HEK293 (cell line): Measurements from ENCODE around the gene UBE2F.

Experiments
- CTCF ChIA-PET: fragments of 350-600 bp; formaldehyde crosslinking; extraction: SDS; loops from one replicate; lab custom pipeline; 2021; ENCODE audit warnings: antibody characterized with exemption; lab: Yijun Ruan, JAX
- POLR2A ChIA-PET: fragments of 300-600 bp; formaldehyde crosslinking; extraction: SDS; loops from one replicate; lab custom pipeline; 2020; ENCODE audit warnings: antibody characterized with exemption, inconsistent platforms; lab: Yijun Ruan, JAX
- H3K27ac ChIP-seq: fragments of 200-500 bp; sonication (Bioruptor generic); 2 replicates; pipeline ENCODE4 v1.5.1; 2014; ENCODE audit warnings: low read depth, low read length, control low read depth, inconsistent platforms; ENCODE audit errors: extremely low read depth
- H3K36me3 ChIP-seq, 2 experiments: fragments of 200-500 bp in 1 of 2; sonication (Bioruptor generic) in 1 of 2; 1 replicate in 1 of 2; 2 replicates in 1 of 2; pipeline ENCODE4 v1.5.1; 2014 to 2017; ENCODE audit warnings: inconsistent platforms in 2 of 2, low read length in 2 of 2; ENCODE audit not compliant: control insufficient read depth in 2 of 2, insufficient read depth in 1 of 2
- H3K4me1 ChIP-seq: fragments of 200-500 bp; sonication (Bioruptor generic); 2 replicates; pipeline ENCODE4 v1.5.1; 2014; ENCODE audit warnings: mild to moderate bottlenecking, low read length, inconsistent platforms; ENCODE audit not compliant: control insufficient read depth, insufficient read depth
- H3K4me3 ChIP-seq: 2 replicates; pipeline ENCODE4 v1.5.1; 2011; ENCODE audit warnings: low read depth, mild to moderate bottlenecking, control low read depth, low read length, moderate library complexity
- H3K9me3 ChIP-seq: fragments of 200-500 bp; sonication (Bioruptor generic); 2 replicates; pipeline ENCODE4 v1.5.1; 2014; ENCODE audit warnings: low read depth, low read length, inconsistent platforms; ENCODE audit not compliant: control insufficient read depth, insufficient read depth
- FEZF1 ChIP-seq: fragments of 450-650 bp; formaldehyde crosslinking; IDR thresholded peaks from 2 replicates; pipeline ENCODE4 v1.5.1; 2016; ENCODE audit warnings: missing biosample characterization, missing genetic modification characterization
- GFI1B ChIP-seq: fragments of 450-650 bp; formaldehyde crosslinking; IDR thresholded peaks from 2 replicates; pipeline ENCODE4 v1.5.1; 2016; ENCODE audit warnings: missing biosample characterization, missing genetic modification characterization
- GLIS1 ChIP-seq: fragments of 450-650 bp; formaldehyde crosslinking; IDR thresholded peaks from 2 replicates; pipeline ENCODE4 v1.5.1; 2016; ENCODE audit warnings: missing biosample characterization, missing genetic modification characterization
- KLF10 ChIP-seq: fragments of 450-650 bp; IDR thresholded peaks from 2 replicates; pipeline ENCODE4 v1.5.1; 2018; ENCODE audit warnings: missing biosample characterization, mild to moderate bottlenecking, missing genetic modification characterization
- KLF8 ChIP-seq: fragments of 450-650 bp; formaldehyde crosslinking; IDR thresholded peaks from 2 replicates; pipeline ENCODE4 v1.5.1; 2016; ENCODE audit warnings: missing biosample characterization, missing genetic modification characterization
- KLF9 ChIP-seq: fragments of 450-650 bp; formaldehyde crosslinking; IDR thresholded peaks from 2 replicates; pipeline ENCODE4 v1.5.1; 2016; ENCODE audit warnings: missing biosample characterization, missing genetic modification characterization, low read depth
- MEIS1 ChIP-seq: sonication (generic); formaldehyde crosslinking; IDR thresholded peaks from 2 replicates; pipeline ENCODE4 v1.8.1; 2022; ENCODE audit warnings: missing genetic modification reagents, mild to moderate bottlenecking, borderline replicate concordance
- SP2 ChIP-seq: fragments of 450-650 bp; formaldehyde crosslinking; IDR thresholded peaks from 2 replicates; pipeline ENCODE4 v1.5.1; 2016; ENCODE audit warnings: missing biosample characterization, missing genetic modification characterization
- ZBTB8A ChIP-seq: fragments of 450-650 bp; formaldehyde crosslinking; IDR thresholded peaks from 2 replicates; pipeline ENCODE4 v1.5.1; 2016; ENCODE audit warnings: missing biosample characterization, missing genetic modification characterization
- ZNF114 ChIP-seq: fragments of 450-650 bp; formaldehyde crosslinking; IDR thresholded peaks from 2 replicates; pipeline ENCODE4 v1.5.0; 2017; ENCODE audit warnings: missing biosample characterization, missing genetic modification characterization
- ZNF157 ChIP-seq: fragments of 450-650 bp; formaldehyde crosslinking; IDR thresholded peaks from 2 replicates; pipeline ENCODE4 v1.5.1; 2016; ENCODE audit warnings: missing biosample characterization, missing genetic modification characterization
- ZNF202 ChIP-seq: fragments of 450-650 bp; formaldehyde crosslinking; IDR thresholded peaks from 2 replicates; pipeline ENCODE4 v1.5.1; 2016; ENCODE audit warnings: missing biosample characterization, missing genetic modification characterization, borderline replicate concordance
- ZNF221 ChIP-seq: fragments of 450-650 bp; formaldehyde crosslinking; IDR thresholded peaks from 2 replicates; pipeline ENCODE4 v1.5.1; 2017; ENCODE audit warnings: missing biosample characterization, missing genetic modification characterization, borderline replicate concordance
- ZNF248 ChIP-seq: fragments of 450-650 bp; formaldehyde crosslinking; IDR thresholded peaks from 2 replicates; pipeline ENCODE4 v1.5.1; 2017; ENCODE audit warnings: missing biosample characterization, missing genetic modification characterization
- ZNF560 ChIP-seq: fragments of 450-650 bp; formaldehyde crosslinking; IDR thresholded peaks from 2 replicates; pipeline ENCODE4 v1.5.1; 2017; ENCODE audit warnings: missing biosample characterization, missing genetic modification characterization, borderline replicate concordance
- ZNF596 ChIP-seq: fragments of 450-650 bp; IDR thresholded peaks from 2 replicates; pipeline ENCODE4 v1.5.0; 2018; ENCODE audit warnings: missing biosample characterization, mild to moderate bottlenecking, missing genetic modification characterization, moderate library complexity
- ZNF677 ChIP-seq: fragments of 450-650 bp; IDR thresholded peaks from 2 replicates; pipeline ENCODE4 v1.5.0; 2018; ENCODE audit warnings: missing biosample characterization, mild to moderate bottlenecking, missing genetic modification characterization, moderate library complexity
- ZNF776 ChIP-seq: fragments of 450-650 bp; formaldehyde crosslinking; IDR thresholded peaks from 2 replicates; pipeline ENCODE4 v1.5.0; 2017; ENCODE audit warnings: missing biosample characterization, missing genetic modification characterization, borderline replicate concordance
- ZNF785 ChIP-seq: fragments of 450-650 bp; formaldehyde crosslinking; IDR thresholded peaks from 2 replicates; pipeline ENCODE4 v1.5.1; 2016; ENCODE audit warnings: missing biosample characterization, missing genetic modification characterization
- ZNF843 ChIP-seq: fragments of 450-650 bp; formaldehyde crosslinking; IDR thresholded peaks from 2 replicates; pipeline ENCODE4 v1.5.1; 2016; ENCODE audit warnings: missing biosample characterization, missing genetic modification characterization
- ZSCAN5A ChIP-seq: fragments of 450-650 bp; formaldehyde crosslinking; IDR thresholded peaks from 2 replicates; pipeline ENCODE4 v1.5.1; 2016; ENCODE audit warnings: missing biosample characterization, missing genetic modification characterization
- ZXDB ChIP-seq: fragments of 450-650 bp; formaldehyde crosslinking; IDR thresholded peaks from 2 replicates; pipeline ENCODE4 v1.5.1; 2016; ENCODE audit warnings: missing biosample characterization, missing genetic modification characterization
- TF ChIP-seq, protein P1 (sequence below): fragments of 450-650 bp; formaldehyde crosslinking; IDR thresholded peaks from 2 replicates; pipeline ENCODE4 v1.5.1; 2016; ENCODE audit warnings: missing biosample characterization, missing genetic modification characterization
- TF ChIP-seq, protein P2 (sequence below): fragments of 450-650 bp; formaldehyde crosslinking; IDR thresholded peaks from 2 replicates; pipeline ENCODE4 v1.5.1; 2016; ENCODE audit warnings: missing biosample characterization, missing genetic modification characterization
- TF ChIP-seq, protein P3 (sequence below): fragments of 450-650 bp; formaldehyde crosslinking; IDR thresholded peaks from 2 replicates; pipeline ENCODE4 v1.5.1; 2016; ENCODE audit warnings: missing biosample characterization, missing genetic modification characterization
- TF ChIP-seq, protein P4 (sequence below): fragments of 450-650 bp; formaldehyde crosslinking; IDR thresholded peaks from 2 replicates; pipeline ENCODE4 v1.5.1; 2016; ENCODE audit warnings: missing biosample characterization, missing genetic modification characterization

UBE2F gene

GRCh38 chr2:237978058-237978712 lies 11.4 kb downstream of the UBE2F start:
- H3K4me1 ChIP-seq, result no peaks in the 10 kb centered on the region
- CTCF ChIA-PET, result interaction anchor here (0.5 kb wide), 1 partner anchor 163 kb away, joined by 3 read pairs; no protein-coding TSS in a partner anchor
- no peaks in the 10 kb centered on the region for H3K9me3 ChIP-seq
- POLR2A ChIA-PET, result no interaction called here
- H3K27ac ChIP-seq, result no peak overlapping the region
- no peak for TF ChIP-seq ZNF785 (tag by site-specific recombination)
- TF ChIP-seq, protein P1, sequence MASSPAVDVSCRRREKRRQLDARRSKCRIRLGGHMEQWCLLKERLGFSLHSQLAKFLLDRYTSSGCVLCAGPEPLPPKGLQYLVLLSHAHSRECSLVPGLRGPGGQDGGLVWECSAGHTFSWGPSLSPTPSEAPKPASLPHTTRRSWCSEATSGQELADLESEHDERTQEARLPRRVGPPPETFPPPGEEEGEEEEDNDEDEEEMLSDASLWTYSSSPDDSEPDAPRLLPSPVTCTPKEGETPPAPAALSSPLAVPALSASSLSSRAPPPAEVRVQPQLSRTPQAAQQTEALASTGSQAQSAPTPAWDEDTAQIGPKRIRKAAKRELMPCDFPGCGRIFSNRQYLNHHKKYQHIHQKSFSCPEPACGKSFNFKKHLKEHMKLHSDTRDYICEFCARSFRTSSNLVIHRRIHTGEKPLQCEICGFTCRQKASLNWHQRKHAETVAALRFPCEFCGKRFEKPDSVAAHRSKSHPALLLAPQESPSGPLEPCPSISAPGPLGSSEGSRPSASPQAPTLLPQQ, result no peak
- TF ChIP-seq, protein P2, sequence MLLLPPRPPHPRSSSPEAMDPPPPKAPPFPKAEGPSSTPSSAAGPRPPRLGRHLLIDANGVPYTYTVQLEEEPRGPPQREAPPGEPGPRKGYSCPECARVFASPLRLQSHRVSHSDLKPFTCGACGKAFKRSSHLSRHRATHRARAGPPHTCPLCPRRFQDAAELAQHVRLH (tag by site-specific recombination), result no peak
- no peak for TF ChIP-seq GFI1B (tag by site-specific recombination)
- no peak for TF ChIP-seq ZXDB (tag by site-specific recombination)
- TF ChIP-seq ZNF202 (tag by site-specific recombination), result no peak
- no peak for TF ChIP-seq GLIS1 (tag by site-specific recombination)
- TF ChIP-seq ZNF776 (tag by site-specific recombination), result no peak
- no peak for TF ChIP-seq MEIS1 (CRISPR knock-in tag)
- TF ChIP-seq SP2 (tag by site-specific recombination), result no peak
- TF ChIP-seq ZBTB8A (tag by site-specific recombination), result no peak
- peaks cover 5 to 65% of the 10 kb centered on the region in 2 experiments; a peak in 2 of 3 replicates for H3K36me3 ChIP-seq
- H3K4me3 ChIP-seq, result no peak overlapping the region

- Histone ChIP-seq H3K27ac (no peak overlapping the region), H3K4me3 (no peak overlapping the region), H3K9me3 (no peaks in the 10 kb centered on the region), H3K4me1 (no peaks in the 10 kb centered on the region), H3K36me3 (peaks cover 5 to 64% of the 10 kb centered on the region in 2 experiments; a peak in 2 of 3 replicates)
- CTCF ChIA-PET, result no interaction called here
- POLR2A ChIA-PET, result no interaction called here
- no peak for TF ChIP-seq ZNF596 (tag by site-specific recombination)
- no peak for TF ChIP-seq ZNF221 (tag by site-specific recombination)
- no peak for TF ChIP-seq ZNF248
- no peak for TF ChIP-seq KLF10 (tag by site-specific recombination)
- no peak for TF ChIP-seq ZNF157 (tag by site-specific recombination)
- TF ChIP-seq, protein P3, sequence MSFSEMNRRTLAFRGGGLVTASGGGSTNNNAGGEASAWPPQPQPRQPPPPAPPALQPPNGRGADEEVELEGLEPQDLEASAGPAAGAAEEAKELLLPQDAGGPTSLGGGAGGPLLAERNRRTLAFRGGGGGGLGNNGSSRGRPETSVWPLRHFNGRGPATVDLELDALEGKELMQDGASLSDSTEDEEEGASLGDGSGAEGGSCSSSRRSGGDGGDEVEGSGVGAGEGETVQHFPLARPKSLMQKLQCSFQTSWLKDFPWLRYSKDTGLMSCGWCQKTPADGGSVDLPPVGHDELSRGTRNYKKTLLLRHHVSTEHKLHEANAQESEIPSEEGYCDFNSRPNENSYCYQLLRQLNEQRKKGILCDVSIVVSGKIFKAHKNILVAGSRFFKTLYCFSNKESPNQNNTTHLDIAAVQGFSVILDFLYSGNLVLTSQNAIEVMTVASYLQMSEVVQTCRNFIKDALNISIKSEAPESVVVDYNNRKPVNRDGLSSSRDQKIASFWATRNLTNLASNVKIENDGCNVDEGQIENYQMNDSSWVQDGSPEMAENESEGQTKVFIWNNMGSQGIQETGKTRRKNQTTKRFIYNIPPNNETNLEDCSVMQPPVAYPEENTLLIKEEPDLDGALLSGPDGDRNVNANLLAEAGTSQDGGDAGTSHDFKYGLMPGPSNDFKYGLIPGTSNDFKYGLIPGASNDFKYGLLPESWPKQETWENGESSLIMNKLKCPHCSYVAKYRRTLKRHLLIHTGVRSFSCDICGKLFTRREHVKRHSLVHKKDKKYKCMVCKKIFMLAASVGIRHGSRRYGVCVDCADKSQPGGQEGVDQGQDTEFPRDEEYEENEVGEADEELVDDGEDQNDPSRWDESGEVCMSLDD (tag by site-specific recombination), result no peak
- TF ChIP-seq ZSCAN5A (tag by site-specific recombination), result no peak
- no peak for TF ChIP-seq KLF8 (tag by site-specific recombination)
- no peak for TF ChIP-seq ZNF843 (tag by site-specific recombination)
- no peak for TF ChIP-seq KLF9
- TF ChIP-seq FEZF1, result no peak
- no peak for TF ChIP-seq ZNF677 (tag by site-specific recombination)
- no peak for TF ChIP-seq ZNF114 (tag by site-specific recombination)
- TF ChIP-seq, protein P4, sequence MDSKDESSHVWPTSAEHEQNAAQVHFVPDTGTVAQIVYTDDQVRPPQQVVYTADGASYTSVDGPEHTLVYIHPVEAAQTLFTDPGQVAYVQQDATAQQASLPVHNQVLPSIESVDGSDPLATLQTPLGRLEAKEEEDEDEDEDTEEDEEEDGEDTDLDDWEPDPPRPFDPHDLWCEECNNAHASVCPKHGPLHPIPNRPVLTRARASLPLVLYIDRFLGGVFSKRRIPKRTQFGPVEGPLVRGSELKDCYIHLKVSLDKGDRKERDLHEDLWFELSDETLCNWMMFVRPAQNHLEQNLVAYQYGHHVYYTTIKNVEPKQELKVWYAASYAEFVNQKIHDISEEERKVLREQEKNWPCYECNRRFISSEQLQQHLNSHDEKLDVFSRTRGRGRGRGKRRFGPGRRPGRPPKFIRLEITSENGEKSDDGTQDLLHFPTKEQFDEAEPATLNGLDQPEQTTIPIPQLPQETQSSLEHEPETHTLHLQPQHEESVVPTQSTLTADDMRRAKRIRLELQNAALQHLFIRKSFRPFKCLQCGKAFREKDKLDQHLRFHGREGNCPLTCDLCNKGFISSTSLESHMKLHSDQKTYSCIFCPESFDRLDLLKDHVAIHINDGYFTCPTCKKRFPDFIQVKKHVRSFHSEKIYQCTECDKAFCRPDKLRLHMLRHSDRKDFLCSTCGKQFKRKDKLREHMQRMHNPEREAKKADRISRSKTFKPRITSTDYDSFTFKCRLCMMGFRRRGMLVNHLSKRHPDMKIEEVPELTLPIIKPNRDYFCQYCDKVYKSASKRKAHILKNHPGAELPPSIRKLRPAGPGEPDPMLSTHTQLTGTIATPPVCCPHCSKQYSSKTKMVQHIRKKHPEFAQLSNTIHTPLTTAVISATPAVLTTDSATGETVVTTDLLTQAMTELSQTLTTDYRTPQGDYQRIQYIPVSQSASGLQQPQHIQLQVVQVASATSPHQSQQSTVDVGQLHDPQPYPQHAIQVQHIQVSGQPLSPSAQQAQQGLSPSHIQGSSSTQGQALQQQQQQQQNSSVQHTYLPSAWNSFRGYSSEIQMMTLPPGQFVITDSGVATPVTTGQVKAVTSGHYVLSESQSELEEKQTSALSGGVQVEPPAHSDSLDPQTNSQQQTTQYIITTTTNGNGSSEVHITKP, result no peak
- TF ChIP-seq ZNF560, result no peak
Measured at GRCh38 chr2:237979331-237979730, 12.5 kb downstream of the UBE2F start.
